ENCODE results near the gene F2RL3.

F2RL3 gene

GRCh38 chr19:16940626-16941025, 51.8 kb downstream of the F2RL3 start:
- TF ChIP-seq CTCF (conservative IDR thresholded peaks at IDR 0.05; ENCODE audit: low read depth, low read length), result no peak
- no peak overlapping the region for H3K4me3 ChIP-seq (ENCODE audit: low read depth, low read length)
- no peak for DNase-seq (ENCODE audit: low read depth)
